Testis (tissue), 2 donors: ENCODE data around the gene XG.
"Not testable (repeated sequence)": the region's sequence is repeated elsewhere in the genome, so short reads cannot be mapped to it uniquely, and the experiment has no call there.

Source experiments
- POLR2A ChIP-seq: fragments of 450-650 bp; IDR thresholded peaks from one replicate; pipeline ENCODE4 v1.6.1; 2017; ENCODE audit warnings: antibody characterized with exemption, mild to moderate bottlenecking, moderate library complexity
- TF ChIP-seq, protein P1 (sequence below), 3 experiments: fragments of 450-650 bp in 2 of 3; fragments of 200-600 bp in 1 of 3; sonication (generic) in 1 of 3; IDR thresholded peaks; one replicate each; pipeline ENCODE4 v1.5.1; 2016 to 2019; ENCODE audit warnings: antibody characterized with exemption in 3 of 3, mild to moderate bottlenecking in 2 of 3, moderate library complexity in 1 of 3

DNA sequence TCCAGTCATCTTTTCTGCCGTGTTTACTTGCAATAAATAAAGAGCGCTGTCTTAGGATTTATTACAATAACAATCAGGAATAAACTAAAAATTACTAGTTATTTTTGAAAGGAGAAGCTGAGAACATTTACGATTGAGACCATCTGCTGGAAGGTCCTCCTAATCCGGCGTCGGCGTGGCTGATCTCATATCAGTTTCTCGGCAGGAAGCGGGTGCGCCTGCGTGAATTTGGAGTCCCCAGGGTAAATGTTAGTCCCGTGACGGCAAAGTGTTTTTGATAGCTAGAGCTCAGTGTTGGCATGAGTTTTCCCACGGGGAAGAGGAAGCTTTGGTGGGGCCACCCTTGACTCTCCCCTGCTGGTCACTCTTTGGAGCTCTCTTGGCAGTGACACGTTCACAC lies 45.0 kb downstream of the XG start:
- TF ChIP-seq POLR2A: not testable (repeated sequence)
- TF ChIP-seq, protein P1, sequence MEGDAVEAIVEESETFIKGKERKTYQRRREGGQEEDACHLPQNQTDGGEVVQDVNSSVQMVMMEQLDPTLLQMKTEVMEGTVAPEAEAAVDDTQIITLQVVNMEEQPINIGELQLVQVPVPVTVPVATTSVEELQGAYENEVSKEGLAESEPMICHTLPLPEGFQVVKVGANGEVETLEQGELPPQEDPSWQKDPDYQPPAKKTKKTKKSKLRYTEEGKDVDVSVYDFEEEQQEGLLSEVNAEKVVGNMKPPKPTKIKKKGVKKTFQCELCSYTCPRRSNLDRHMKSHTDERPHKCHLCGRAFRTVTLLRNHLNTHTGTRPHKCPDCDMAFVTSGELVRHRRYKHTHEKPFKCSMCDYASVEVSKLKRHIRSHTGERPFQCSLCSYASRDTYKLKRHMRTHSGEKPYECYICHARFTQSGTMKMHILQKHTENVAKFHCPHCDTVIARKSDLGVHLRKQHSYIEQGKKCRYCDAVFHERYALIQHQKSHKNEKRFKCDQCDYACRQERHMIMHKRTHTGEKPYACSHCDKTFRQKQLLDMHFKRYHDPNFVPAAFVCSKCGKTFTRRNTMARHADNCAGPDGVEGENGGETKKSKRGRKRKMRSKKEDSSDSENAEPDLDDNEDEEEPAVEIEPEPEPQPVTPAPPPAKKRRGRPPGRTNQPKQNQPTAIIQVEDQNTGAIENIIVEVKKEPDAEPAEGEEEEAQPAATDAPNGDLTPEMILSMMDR (IDR thresholded peaks at IDR 0.05): not testable (repeated sequence)
